Activated CD8-positive, alpha-beta memory T cell treated with anti-CD3 and anti-CD28 coated beads for 36 hours (primary cell): ENCODE measurements around the gene OPRL1. TPM values are rescaled to one million over a fixed set of nuclear protein-coding genes. Genes with fewer than 3 reads are reported as not detected.

Experiments
- CTCF ChIA-PET: fragments of 350-600 bp; sonication (Branson Sonifier 250); formaldehyde crosslinking; loops from one replicate; lab custom pipeline; 2021; ENCODE audit warnings: antibody characterized with exemption; lab: Charles Lee
- POLR2A ChIA-PET: fragments of 350-600 bp; sonication (Branson Sonifier 250); formaldehyde crosslinking; loops from one replicate; lab custom pipeline; 2021; ENCODE audit warnings: antibody characterized with exemption; lab: Charles Lee
- total RNA-seq, 2 experiments: library from RNA; stranded (reverse); gene quantifications; one replicate each; pipeline ENCODE4 v1.2.3, GENCODE V29; 2021

Gene OPRL1
- total RNA-seq, 2 experiments from 2014 or later, result 0.19 to 0.21 TPM

DNA sequence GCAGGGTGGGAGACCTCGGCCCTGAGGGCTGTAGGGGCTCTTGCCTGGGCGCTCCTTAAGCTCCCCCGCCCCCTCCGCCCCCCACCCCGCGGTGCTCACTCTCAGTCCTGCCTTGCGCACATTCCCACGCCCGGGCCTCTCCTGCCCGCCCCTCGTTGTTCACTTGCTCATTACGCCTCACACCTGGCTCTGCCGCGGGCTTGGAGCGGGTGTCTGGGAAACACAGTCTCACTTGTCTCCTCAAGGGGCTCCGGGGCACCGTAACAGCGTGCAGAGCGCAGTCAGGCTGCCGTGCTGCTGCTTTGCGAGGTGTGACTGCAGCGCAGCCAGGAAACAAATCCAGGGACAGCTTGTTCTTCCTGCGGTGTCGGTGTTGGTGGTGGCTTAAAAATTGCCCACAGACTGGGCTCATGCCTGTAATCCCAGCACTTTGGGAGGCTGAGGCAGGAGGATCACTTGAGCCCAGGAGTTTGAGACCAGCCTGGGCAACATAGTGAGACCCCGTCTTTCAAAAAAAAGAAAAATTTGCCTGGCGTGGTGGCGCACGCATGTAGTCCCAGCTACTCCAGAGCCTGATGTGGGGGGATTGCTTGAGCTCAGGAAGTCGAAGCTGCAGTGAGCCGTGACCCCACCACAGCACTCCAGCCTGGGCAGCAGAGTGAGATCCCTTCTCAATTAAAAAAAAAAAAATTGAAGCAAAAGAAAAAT is 22.9 kb downstream of the OPRL1 start:
- ChIA-PET POLR2A (interaction anchor here (0.7 kb wide), 1 partner anchor 135 kb away, joined by 3 read pairs; no protein-coding TSS in a partner anchor), CTCF (interaction anchor here (0.8 to 4.9 kb wide), 6 partner anchors 13 to 565 kb away, joined by 3 to 27 read pairs (median 4); partner anchors contain the start of gene LKAAEAR1)

DNA sequence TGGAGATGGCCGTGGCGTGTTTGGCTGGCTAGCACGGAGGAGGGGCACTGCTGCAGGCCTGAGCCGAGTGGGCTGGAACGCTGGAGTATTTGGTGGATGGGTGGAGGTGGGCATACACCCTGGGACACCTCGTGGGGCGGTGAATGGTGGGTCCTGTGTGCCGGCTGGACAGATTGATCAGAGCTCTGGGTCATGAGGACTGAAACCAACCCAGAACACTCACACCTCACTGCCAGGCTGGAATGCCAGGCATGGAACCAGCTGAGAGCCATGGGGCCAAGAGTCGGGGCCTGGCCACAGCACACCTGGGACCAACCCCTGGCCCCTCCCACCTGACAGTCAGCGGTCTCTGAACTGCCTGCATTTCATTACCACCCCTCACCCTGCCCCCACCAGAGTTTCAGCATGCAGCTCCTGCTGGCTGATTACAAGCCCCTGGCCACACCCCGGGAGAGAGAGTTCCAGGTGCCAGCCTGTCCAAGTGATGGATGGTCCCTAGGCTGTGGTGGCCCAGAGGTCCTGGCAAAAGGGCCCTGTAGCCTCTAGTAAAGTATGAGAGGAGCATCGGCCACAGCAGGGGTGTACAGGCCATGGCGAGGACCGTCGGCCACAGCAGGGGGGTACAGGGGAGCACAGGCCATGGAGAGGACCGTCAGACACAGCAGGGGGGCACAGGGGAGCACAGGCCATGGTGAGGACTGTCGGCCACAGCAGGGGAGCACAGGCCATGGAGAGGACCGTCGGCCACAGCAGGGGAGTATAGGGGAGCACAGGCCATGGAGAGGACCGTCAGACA is 24.2 kb downstream of the OPRL1 start:
- ChIA-PET CTCF (no interaction called here), POLR2A (no interaction called here)

DNA sequence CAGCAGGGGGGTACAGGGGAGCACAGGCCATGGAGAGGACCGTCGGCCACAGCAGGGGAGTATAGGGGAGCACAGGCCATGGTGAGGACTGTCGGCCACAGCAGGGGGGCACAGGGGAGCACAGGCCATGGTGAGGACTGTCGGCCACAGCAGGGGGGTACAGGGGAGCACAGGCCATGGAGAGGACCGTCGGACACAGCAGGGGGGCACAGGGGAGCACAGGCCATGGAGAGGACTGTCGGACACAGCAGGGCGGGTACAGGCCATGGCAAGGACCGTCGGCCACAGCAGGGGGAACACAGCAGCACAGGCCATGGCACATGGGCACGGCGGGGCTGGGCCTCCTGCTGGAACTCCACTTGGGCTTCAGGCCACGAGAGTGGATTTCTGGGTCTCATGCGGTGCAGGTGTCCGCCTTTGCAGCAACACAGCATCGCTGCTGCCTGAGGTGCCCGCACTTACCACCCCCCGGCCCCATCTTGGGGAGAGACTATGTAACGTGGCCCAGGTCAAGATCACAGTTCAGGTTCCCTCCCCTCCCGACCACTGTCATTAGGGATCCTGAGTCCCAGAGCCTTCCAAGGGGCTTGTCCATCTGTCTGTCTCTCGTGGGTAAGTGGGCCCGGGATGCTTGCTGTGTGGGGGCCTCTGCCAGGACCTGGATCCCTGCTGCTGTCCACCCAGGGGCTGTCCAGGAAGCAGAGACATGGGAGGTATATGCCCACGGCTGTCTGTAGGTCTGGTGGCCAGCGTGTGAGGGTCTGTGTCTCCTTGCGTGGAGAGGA is 25.0 kb downstream of the OPRL1 start:
- ChIA-PET CTCF (no interaction called here), POLR2A (no interaction called here)

DNA sequence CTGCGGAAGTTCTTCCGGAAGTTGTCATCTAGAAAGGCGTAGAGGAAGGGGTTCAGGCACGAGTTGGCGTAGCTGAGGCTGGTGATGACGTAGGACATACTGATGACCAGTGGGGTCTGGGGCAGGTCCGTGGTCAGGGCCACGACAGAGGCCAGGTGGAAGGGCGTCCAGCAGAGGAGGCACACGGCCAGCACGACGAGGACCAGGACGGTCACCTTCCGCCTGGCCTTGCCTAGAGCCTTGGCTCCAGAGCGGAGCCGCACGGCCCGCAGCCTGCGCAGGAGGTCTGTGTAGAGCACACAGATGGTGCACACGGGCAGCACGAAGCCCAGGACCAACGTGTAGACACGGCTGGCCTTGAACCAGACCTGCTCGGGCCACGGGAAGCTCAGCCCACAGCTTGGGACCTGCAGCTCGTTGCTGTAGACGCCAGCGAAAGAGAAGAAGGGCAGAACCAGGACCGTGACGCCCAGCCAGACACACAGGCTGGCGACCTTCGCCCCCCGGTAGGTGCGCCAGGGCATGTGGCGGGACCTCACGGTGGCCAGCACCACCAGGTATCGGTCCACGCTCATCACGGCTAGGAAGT is 26.1 kb downstream of the OPRL1 start:
- ChIA-PET POLR2A (no interaction called here), CTCF (interaction anchor here (1.0 to 1.3 kb wide), 2 partner anchors 22 to 68 kb away, joined by 3 read pairs; no protein-coding TSS in a partner anchor)

DNA sequence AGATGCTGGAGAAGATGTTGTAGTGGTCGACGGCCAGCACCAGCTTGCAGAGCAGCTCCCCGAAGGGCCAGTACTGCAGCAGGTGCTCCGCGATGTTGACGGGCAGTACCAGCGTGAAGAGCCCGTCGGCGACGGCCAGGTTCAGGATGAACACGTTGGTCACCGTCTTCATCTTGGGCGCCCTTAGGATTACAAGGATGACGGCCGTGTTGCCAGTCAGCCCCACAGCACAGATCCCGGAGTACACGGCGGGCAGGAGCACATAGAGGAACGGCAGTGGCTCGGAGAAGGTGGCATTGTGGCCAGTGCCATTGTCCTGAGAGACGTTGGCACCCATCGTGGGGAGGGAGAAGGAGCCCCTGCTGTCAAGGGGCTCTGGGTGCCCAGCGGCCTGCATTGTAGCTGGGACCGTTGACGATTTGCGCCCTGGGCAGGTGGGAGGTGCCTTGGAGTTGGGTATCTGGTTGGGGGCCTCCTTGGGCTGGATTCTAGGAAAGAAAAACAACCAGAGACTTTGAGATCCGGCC is 26.6 kb downstream of the OPRL1 start:
- ChIA-PET POLR2A (interaction anchor here (0.8 kb wide), 1 partner anchor 404 kb away, joined by 3 read pairs; no protein-coding TSS in a partner anchor), CTCF (interaction anchor here (1.0 to 1.3 kb wide), 2 partner anchors 23 to 68 kb away, joined by 3 read pairs; no protein-coding TSS in a partner anchor)

GRCh38 chr20:64106981-64107735 is 27.3 kb downstream of the OPRL1 start, which contains the start of gene NPBWR2:
Gene NPBWR2 (minus strand): TSS chr20:64107565. CDS start chr20:64106831, 734 bp downstream.
- ChIA-PET POLR2A (interaction anchor here (0.8 kb wide), 1 partner anchor 405 kb away, joined by 3 read pairs; no protein-coding TSS in a partner anchor), CTCF (interaction anchor here (1.0 to 1.3 kb wide), 3 partner anchors 13 to 69 kb away, joined by 3 to 6 read pairs (median 3); no protein-coding TSS in a partner anchor)

GRCh38 chr20:64107736-64108457 is 28.0 kb downstream of the OPRL1 start:
- ChIA-PET POLR2A (no interaction called here), CTCF (interaction anchor here (1.0 kb wide), 2 partner anchors 8 to 12 kb away, joined by 4 to 6 read pairs; no protein-coding TSS in a partner anchor)

DNA sequence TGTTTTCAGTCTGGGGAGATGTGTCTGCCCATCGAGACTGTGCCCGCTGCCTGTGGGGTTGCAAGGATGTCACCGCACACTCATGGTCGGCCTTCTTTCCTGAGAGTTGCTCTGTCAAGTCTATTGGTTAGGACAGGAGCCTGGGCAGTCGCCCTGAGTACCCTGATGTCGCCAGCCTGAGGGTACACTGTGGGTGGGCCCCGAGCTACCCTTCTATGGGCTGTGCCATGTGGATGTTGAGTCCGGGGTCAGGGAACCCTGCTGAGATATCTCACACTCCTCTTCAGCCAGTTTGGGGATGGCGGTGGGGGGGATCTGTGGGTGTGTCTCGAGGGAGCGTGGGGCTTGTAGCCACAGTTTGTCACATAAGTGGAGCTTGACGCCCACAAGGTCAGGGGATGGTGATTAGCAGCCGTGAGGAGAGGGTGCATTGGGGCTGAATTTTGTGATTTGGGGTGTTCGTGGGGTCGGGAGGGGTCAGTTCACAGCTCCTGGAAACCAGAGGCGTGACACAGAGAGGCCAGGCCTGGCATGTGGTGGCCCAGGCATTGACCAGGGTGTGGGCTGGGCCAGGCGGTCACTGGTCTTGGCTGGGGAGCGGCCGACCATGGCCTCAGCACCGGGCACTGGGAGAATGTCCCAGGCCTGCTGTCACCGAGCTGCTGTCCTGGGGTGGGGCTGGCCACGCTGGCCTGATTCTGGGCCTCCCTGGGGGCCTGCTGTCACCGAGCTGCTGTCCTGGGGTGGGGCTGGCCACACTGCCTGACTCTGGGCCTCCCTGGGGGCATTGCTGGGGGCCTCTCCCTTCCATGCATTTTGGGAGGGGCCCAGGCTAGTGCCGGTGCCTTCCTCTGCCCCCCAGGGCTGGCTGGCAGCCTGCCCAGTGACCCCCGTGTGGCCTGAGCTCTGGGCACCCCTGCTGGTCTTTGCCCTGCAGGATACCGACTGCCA is 29.1 kb downstream of the OPRL1 start:
- CTCF ChIA-PET, result interaction anchor here (0.9 to 1.0 kb wide), 2 partner anchors 9 to 11 kb away, joined by 3 to 4 read pairs; no protein-coding TSS in a partner anchor
- POLR2A ChIA-PET, result no interaction called here

GRCh38 chr20:64109831-64110391 is 30.0 kb downstream of the OPRL1 start:
- CTCF ChIA-PET, result interaction anchor here (0.9 kb wide), 1 partner anchor 10 kb away, joined by 3 read pairs; no protein-coding TSS in a partner anchor
- POLR2A ChIA-PET, result no interaction called here

DNA sequence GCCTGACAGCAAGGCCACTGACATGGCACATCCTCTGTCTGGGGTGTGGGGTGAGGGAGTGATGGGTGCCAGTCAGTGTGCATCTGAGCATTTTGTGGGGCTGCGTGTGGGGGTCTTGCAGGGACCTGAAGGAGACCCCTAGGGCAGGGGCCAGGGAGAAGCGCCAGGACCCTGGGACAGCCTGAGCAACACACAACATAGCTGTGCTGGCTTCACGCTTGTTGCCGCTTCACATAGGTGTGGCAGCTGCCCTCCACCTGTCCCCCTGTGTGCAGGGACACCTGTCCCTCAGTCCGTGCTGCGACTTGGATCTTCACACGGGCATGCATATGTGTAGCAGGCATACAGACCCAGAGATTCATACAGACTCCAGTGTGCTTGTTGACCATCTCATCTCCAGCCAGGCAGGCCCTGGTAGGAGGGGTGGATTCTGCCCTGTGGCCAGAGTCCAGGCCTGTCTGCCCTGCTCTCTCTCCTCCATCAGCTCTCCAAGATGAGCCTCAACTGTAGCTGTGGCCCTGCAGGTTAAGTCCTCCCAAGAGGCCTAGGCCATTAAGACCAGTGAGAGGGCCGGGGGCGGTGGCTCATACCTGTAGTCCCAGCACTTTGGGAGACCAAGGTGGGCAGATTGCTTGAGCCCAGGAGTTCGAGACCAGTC is 30.7 kb downstream of the OPRL1 start:
- CTCF ChIA-PET, result no interaction called here

DNA sequence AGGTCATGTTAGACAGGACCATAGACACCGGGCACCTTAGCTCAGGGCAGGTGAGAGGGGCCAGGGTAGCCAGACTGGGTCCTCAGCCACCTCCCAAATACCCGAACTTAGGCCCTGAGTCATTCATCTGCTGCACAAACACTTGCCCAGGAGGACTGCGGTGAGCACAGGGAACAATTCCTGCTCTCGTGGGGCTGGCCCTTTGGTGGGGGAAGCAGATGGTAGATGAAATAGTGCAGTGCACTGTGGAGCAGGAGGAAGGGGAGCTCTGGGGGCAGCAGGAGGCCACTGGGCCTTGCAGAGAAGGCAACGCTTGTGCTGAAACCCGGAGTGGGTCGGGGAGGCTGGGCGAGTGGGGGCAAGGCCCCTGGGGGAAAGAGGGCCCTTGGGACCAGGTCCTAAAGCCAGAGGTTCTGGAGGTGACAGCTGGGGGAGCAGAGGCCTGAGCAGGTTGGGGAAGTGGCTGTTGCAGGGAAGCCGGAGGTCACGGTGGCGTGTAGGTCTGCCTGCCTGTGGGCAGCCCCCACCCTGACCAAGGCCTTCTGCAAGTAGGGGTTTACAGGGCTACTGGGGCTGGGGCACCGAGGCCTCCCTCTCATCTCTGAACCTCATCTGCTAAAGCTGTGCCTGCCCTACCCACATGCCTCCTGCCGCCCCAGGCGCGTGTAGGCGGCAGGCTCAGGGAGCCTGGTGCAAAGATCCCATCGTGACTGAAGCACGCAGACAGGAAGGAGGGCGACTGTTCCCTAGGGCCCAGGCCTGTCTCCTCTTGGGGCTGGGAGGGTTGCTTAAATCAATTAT is 32.2 kb downstream of the OPRL1 start:
- POLR2A ChIA-PET, result no interaction called here
- CTCF ChIA-PET, result interaction anchor here (1.2 kb wide), 1 partner anchor 29 kb away, joined by 4 read pairs; no protein-coding TSS in a partner anchor

More for the DNA sequence above, 30.7 kb downstream of the OPRL1 start:
- POLR2A ChIA-PET, result no interaction called here

- POLR2A ChIA-PET, result no interaction called here
- CTCF ChIA-PET, result interaction anchor here (1.2 kb wide), 1 partner anchor 29 kb away, joined by 4 read pairs; no protein-coding TSS in a partner anchor
Observed at GRCh38 chr20:64112691-64113443, 33.0 kb downstream of the OPRL1 start.

GRCh38 chr20:64113444-64113775 is 33.5 kb downstream of the OPRL1 start:
- ChIA-PET CTCF (no interaction called here), POLR2A (no interaction called here)
